Measurements from ENCODE around the gene UBE2V1. TPM values are rescaled to one million over a fixed set of nuclear protein-coding genes. Genes with fewer than 3 reads are reported as not detected.
"Not testable (repeated sequence)": the region's sequence is repeated elsewhere in the genome, so short reads cannot be mapped to it uniquely, and the experiment has no call there.

UBE2V1 gene
- polyA plus RNA-seq, 3 donors, result 62.2 to 95.5 (median 71.1) TPM

DNA sequence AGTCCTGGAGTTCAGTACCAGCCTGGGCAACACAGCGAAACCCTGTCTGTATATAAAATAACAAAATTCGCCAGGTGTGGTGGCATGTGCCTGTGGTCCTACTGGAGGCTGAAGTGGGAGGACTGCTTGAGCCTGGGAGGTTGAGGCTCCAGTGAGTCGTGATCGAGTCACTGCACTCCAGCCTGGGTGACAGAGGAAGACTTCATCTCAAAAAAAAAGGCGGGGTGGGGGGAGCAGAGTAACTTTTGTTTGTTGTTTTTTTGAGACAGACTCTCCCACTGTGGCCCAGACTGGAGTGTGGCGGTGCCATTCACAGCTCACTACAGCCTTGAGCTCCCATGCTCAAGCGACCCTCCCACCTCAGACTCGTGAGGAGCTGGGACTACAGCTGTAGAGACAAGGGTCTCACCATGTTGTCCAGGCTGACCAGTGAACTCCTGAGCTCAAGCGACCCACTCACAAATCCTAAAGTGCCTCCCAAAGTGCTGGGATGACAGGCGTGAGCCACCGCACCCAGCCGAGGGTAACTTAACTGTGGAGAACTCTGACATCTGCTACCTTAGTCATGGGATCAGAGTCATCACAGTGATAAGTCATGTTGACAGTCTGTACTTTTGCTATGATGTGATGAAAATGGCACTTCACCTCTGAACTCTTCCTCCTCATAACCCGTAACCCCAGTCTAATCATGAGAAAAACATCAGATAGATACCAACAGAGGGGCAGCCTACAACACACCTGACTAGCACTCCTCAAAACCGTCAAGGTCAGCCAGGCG lies 24.1 kb upstream of the UBE2V1 start:
- peaks cover 97% of the 10 kb centered on the region for H4K20me1 ChIP-seq (ENCODE audit: insufficient read depth, low read length)
- H3K9me3 ChIP-seq (replicated peaks in 1 of 2; ENCODE audit: control insufficient read depth in 1 of 2, insufficient read depth in 1 of 2, low read length in 2 of 2), result no peaks in the 10 kb centered on the region
- H3K4me3 ChIP-seq (replicated peaks in 1 of 3; ENCODE audit: low read depth in 2 of 3, low read length in 3 of 3), result no peak overlapping the region
- no peak overlapping the region for H3K9ac ChIP-seq (ENCODE audit: insufficient read depth, low read length, poor library complexity, severe bottlenecking)
- H3K27me3 Mint-ChIP-seq (ENCODE audit: low read depth in 3 of 3), result peaks cover 0 to 2% (median 1%) of the 10 kb centered on the region in 3 donors
- no peaks in the 10 kb centered on the region for H3K9me3 Mint-ChIP-seq
- peak overlapping the region in 5 of 7 donors; percentile 15 to 90 (median 50) for H3K27ac Mint-ChIP-seq
- no peak for TF ChIP-seq CTCF (IDR thresholded peaks at IDR 0.05)
- no peak overlapping the region for H3K4me3 Mint-ChIP-seq
- peaks cover 70% of the 10 kb centered on the region for H3K79me2 ChIP-seq (ENCODE audit: insufficient read depth, low read length)
- H3K4me1 ChIP-seq (ENCODE audit: control insufficient read depth in 1 of 2, insufficient read depth in 2 of 2, low read length in 2 of 2), result peaks cover 0 to 4% of the 10 kb centered on the region in 2 donors
- no peaks in the 10 kb centered on the region for H3K27me3 ChIP-seq (ENCODE audit: control insufficient read depth in 2 of 2, insufficient read depth in 2 of 2, low read length in 2 of 2)
- H3K4me2 ChIP-seq (replicated peaks; ENCODE audit: extremely low read depth, low read length, poor library complexity, severe bottlenecking), result no peak overlapping the region
- intact Hi-C loops (cut with micrococcal nuclease), result no loop called here
- H3K36me3 ChIP-seq (replicated peaks in 1 of 2; ENCODE audit: control insufficient read depth in 1 of 2, insufficient read depth in 2 of 2, low read length in 2 of 2), result peaks cover 60 to 98% of the 10 kb centered on the region in 2 donors
- peak in 1 of 3 donors; percentile 72 for DNase-seq
- peaks cover 61 to 99% of the 10 kb centered on the region in 2 donors for H3K36me3 Mint-ChIP-seq
- H2AFZ ChIP-seq (ENCODE audit: insufficient read depth, low read depth, low read length, poor library complexity, severe bottlenecking), result no peak overlapping the region
- 96% methylated on average over 11 of the region's 15 CpGs for WGBS (ENCODE audit: insufficient coverage)
- peak overlapping the region in 1 of 2 donors; percentile 49 for H3K27ac ChIP-seq (ENCODE audit: low read depth in 1 of 2, low read length in 2 of 2)
- H3K4me1 Mint-ChIP-seq, result peaks cover 18% of the 10 kb centered on the region

DNA sequence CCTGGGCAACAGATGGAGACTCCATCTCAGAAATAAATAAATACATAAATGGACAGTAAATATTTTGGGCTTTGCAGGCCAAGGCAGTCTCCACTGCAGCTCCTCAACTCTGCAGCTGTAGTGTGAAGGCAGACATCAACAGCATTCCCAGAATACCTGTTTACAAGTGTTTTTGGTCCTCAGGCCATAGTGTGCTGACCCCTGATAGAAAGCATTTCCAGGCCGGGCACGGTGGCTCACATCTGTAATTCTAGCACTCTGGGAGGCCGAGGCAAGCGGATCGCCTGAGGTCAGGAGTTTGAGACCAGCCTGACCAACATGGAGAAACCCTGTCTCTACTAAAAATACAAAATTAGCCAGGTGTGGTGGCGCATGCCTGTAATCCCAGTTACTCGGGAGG lies 22.2 kb upstream of the UBE2V1 start:
- H3K27ac ChIP-seq (ENCODE audit: low read depth in 1 of 2, low read length in 2 of 2); H3K9me3 Mint-ChIP-seq; H3K27me3 Mint-ChIP-seq (ENCODE audit: low read depth in 3 of 3); H2AFZ ChIP-seq (ENCODE audit: insufficient read depth, low read depth, low read length, poor library complexity, severe bottlenecking); H3K9me3 ChIP-seq (replicated peaks in 1 of 2; ENCODE audit: control insufficient read depth in 1 of 2, insufficient read depth in 1 of 2, low read length in 2 of 2); H3K4me2 ChIP-seq (replicated peaks; ENCODE audit: extremely low read depth, low read length, poor library complexity, severe bottlenecking); H3K9ac ChIP-seq (ENCODE audit: insufficient read depth, low read length, poor library complexity, severe bottlenecking); H3K4me1 ChIP-seq (ENCODE audit: control insufficient read depth in 1 of 2, insufficient read depth in 2 of 2, low read length in 2 of 2); H3K4me3 ChIP-seq (replicated peaks in 1 of 3; ENCODE audit: low read depth in 2 of 3, low read length in 3 of 3); DNase-seq; H3K4me3 Mint-ChIP-seq; intact Hi-C loops (cut with micrococcal nuclease); H3K27me3 ChIP-seq (ENCODE audit: control insufficient read depth in 2 of 2, insufficient read depth in 2 of 2, low read length in 2 of 2): not testable (repeated sequence)
- H4K20me1 ChIP-seq (ENCODE audit: insufficient read depth, low read length), result peaks cover 98% of the 10 kb centered on the region
- peaks cover 51% of the 10 kb centered on the region for H3K79me2 ChIP-seq (ENCODE audit: insufficient read depth, low read length)
- H3K36me3 ChIP-seq (replicated peaks in 1 of 2; ENCODE audit: control insufficient read depth in 1 of 2, insufficient read depth in 2 of 2, low read length in 2 of 2), result peaks cover 54 to 98% of the 10 kb centered on the region in 2 donors
- peaks cover 60 to 99% of the 10 kb centered on the region in 2 donors for H3K36me3 Mint-ChIP-seq
- H3K27ac Mint-ChIP-seq, result peak overlapping the region in 1 of 7 donors; percentile 6
- 100% methylated on average over 2 of the region's 7 CpGs for WGBS (ENCODE audit: insufficient coverage)
- peaks cover 16% of the 10 kb centered on the region for H3K4me1 Mint-ChIP-seq
